Stimulated activated CD4-positive, alpha-beta T cell treated with anti-CD3 and anti-CD28 coated beads, Interleukin-1b, Interleukin-23, amount 100 ng/mL, for 24 hours (primary cell): Measurements from ENCODE around the gene SLAIN2.
"Not testable (repeated sequence)": the region's sequence is repeated elsewhere in the genome, so short reads cannot be mapped to it uniquely, and the experiment has no call there.

Experiments used
- DNase-seq, 4 experiments: peaks; one replicate each; pipeline ENCODE4 v3.0.0-alpha.2; 2020; ENCODE audit warnings: low read depth in 4 of 4, low spot score in 1 of 4

Gene SLAIN2

DNA sequence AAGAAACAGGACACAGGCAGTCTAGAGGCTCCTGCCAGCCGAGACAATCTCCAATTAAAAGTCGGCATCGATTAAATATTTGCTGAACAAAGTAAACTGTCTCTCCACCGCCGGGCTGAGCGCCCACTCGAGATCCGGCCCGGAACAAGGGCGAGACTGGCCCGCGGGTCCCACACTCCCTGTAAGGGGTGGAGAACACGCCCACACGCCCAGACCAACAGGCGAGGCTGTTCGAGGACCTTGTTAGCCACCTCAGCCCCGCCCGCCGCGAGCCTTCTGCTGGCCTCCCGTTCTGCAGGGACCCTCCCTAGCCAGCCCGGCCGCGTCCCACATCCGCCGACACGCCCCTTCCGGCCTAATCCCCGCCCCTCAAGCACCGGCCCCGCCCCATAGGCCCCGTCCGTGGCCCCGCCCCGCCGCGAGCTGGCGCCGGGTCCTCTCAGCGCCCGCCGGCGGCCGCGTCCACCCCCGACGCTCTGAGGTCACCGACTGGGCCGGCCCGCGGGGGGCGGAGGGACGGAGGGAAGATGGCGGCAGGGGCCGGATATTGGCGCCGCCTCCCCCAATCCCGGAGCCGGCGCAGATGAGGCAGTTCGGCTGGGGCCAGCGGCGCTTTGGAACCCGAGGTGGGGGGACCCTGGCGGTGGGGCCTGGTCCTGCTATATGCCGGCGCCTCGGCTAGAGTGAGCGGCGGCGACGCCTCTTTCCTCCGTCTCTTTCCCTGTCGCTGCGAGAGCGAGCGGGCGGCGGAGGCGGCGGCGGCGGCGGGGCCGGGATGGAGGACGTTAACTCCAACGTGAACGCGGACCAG lies at the start of gene SLAIN2:
Gene SLAIN2 (plus strand): TSS at position 565 of the 811 bp plus-strand sequence. CDS start 211 bp downstream, at position 776.
- DNase-seq: peak; percentile 96 to 98 (median 98)

DNA sequence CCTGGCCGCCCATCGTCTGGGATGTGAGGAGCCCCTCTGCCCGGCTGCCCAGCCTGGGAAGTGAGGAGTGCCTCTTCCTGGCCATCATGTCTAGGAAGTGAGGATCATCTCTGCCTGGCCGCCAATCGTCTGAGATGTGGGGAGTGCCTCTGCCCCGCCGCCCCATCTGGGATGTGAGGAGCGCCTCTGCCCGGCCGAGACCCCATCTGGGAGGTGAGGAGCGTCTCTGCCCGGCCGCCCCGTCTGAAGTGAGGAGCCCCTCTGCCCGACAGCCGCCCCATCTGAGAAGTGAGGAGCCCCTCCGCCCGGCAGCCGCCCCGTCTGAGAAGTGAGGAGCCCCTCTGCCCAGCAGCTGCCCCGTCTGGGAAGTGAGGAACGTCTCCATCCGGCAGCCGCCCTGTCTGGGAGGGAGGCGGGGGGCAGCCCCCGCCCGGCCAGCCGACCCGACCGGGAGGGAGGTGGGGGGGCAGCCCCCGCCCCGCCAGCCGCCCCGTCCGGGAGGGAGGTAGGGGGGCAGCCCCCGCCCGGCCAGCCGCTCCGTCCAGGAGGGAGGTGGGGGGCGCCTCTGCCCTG lies 49.0 kb upstream of the SLAIN2 start:
- DNase-seq: not testable (repeated sequence)

DNA sequence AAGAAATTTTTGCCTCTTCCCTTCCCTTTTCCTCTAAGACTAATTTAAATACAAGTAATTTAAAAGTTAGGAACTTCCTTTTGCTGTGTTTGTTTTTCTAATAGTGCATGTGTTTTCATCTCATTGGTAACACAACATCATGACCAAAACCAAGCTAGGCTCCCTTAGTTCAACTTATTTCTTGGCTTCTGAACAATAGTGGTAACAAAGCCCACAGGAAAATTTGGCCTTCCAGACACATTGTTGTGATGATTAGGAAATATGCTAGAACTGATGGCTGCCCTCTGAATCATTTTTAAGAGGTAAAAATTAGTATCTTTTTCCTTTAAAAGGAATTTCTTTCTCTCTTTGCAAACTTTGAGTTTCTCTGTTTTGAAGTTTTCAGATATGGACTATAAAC lies 46.2 kb upstream of the SLAIN2 start:
- DNase-seq: no peak

DNA sequence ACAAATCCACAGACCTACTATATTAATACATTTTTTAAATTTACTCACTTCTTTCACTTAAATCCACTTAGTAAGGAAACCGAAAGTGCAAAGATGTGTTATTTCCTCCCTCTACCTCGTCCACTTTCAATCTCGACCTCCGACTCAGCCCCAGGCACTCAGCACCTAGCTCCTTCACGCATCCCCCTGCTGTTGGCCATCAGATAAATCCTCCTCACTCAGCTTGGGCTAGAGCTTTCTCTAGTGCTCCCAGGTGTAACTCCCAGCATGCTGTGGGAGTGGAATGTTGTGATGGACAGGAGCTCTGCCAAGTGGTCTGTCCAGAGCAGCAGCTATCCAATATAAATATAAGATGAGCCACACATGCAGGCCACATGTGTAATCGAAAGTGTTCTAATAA lies 45.0 kb upstream of the SLAIN2 start:
- DNase-seq: no peak

DNA sequence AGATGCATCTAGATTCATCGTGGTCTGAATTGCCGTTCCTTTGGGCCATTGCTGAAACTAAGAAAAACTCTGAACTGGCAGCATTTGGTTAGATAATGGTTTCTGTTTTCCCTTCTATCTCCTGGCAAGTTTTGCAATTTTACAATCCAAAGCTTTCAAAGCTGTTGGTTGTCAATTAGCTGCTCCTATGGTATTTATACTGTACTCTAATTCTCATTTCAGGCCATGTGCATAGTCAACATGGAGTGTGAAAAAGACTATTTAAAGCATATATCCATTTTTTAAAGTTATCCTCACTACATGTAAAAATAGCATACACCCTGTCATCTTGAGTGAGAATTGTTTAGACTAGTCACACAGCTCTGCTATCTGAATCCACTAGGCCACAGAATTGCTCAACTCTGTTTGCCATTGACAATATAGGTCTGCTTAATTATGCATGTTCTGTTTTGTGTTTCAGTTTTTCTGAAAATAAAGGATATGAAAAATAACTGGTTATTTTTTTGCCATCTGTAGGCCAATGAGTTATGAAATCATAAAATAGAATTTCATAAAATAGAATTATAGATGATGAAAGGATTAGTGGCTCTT lies 44.0 kb upstream of the SLAIN2 start:
- no peak for DNase-seq

DNA sequence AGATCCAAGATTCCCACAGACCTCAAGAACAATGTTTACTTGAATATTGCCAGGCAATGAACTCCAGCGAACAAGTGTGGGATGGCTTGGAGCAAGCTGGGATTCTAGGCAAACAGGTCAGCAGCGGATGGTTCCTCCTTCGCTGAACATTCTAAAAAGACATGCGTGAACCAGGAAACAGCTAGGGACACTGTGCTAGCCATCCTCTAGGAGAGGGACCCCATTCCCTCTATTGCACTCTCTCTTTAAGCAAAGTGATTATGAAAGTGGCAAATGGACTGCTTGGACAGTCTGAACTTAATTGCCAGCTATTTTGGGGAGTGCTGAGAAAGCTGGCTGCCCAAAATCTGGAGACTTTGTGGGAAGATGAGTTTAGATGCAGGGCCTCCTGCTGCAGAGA lies 41.8 kb upstream of the SLAIN2 start:
- DNase-seq: no peak

DNA sequence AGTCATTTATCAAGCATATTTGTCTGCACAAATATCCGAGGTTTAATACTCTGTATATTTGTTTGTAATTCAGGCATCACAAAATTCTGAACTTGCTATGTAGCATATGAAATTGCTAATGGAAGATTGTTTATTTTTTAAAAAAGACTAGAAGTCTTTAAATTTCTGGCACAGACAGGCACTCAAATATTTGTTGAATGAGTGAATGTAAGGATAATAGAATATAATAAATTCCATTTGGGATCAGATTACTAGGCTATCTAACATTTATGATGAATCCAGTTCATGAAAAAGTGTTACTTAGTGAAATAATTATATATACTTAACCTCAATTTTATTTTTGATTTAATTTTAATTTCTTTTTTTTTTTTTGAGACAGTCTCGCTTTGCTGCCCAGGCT lies 41.3 kb upstream of the SLAIN2 start:
- no peak for DNase-seq

DNA sequence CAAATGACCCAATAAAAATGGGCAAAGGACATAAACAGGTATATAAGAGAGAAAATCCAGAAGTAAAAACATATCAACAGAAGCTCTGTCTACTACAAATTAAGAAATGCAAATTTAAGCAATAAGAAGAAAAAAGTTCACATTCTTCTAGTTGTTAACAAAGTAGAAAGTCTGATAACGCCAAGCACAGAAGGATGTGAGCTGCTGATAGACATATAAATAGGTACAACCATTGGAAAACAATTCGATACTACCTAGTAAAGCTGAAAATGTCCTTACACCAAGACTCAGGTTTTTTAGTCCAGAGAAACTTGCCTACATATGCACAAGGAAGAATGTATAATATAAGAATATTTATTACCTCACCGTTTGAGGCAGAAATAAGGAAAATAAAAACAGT lies 35.8 kb upstream of the SLAIN2 start:
- no peak for DNase-seq

DNA sequence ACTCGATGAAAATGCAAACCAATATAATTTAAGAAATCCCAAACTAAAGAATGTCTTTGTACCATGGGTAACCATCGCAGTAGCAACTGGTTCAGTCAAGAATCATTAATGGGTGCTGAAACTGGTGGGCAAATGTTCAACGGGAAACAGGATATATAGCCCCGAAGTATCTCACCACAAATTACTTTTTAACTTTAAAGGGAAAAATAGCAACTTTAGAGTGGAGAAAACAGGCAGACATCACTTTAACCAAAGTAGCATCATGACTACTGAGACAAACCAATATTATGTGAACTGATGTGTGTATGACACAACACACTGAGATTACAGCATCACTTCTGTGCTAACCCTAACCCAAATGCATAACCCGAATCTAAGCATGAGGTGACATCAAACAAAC lies 33.8 kb upstream of the SLAIN2 start:
- DNase-seq: no peak

DNA sequence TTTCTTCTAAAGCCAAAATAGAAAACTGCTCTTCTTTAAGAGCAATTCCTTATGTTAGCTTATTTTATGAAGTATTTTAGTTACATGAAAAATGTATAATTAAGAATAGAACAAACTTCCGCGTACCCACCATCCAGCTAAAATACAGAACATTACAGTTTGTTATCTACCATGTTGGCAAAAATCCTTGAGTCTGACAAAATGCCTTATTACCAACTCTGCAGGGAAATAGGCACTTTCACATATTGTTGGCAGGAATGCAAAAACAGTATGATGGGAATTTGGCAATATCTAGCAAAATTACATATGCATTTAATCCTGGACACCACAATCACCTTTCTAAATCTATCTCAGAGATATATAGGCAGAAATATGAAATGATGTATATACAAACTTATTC lies 32.4 kb upstream of the SLAIN2 start:
- no peak for DNase-seq

DNA sequence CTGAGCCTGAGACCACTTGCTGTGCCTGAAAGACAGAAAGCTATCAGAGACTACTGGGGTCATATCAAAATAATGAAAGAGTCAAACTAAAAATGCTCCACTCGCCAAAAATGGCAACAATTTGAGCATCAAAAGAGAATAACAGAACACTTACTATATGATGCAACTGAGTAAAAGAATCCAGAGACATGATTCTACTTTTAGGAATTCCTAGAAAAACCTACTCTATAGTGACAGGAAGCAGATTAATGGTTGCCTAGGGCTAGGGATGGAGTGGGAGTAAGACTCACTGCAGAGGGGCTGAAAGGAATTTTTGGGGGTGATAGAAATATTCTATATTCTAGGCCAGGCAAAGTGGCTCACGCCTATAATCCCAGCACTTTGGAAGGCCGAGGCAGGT lies 29.4 kb upstream of the SLAIN2 start:
- DNase-seq: no peak

DNA sequence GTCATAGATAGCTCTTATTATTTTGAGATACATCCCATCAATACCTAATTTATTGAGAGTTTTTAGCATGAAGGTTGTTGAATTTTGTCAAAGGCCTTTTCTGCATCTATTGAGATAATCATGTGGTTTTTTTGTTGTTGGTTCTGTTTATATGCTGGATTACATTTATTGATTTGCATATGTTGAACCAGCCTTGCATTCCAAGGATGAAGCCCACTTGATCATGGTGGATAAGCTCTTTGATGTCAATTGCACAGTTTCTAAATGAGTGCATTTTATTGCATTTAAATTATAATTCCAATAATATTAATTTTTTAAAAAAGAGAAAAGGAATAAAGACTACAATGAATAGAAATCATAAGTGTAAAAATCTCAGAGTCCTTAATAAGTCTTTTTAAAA lies 26.6 kb upstream of the SLAIN2 start:
- not testable (repeated sequence) for DNase-seq

DNA sequence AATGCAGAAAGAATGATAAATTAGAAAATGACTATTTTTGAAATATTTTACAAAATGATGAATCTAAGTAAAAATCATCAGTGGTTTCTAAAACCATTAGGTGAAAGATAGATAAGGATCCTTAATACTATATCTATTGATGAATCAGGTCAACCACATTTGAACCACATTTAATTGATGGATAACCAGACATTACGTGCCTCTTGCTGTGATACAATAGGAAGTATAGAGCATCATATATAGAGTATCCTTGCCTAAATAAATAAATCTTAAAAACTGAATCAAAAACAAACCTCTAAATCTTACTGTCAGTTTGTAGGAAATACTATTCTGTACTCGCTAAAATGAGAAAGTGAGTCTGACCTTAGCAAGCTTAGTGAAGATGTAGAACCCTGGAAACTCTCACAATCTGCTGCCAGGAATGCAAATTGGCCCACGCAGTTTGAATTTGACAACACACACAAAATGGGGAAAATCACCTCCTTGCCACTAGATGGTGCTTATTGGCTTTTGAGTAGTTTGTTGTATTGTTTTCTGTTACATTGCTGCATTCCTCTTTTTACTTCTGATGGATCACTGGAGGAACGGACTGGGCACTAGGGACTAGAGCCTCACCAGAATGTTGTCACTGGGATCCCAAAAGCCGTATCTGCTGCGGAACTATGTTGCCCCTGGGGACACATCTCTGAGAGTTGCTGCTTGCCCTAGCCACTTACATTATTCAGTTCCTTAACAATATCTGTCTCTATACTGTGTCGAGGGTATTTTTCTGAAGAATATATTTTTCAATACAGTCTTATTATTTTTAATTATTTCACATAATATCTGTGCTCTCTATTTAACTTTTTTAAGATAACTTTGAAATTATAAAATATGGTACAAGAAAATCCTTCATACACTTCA lies 25.4 kb upstream of the SLAIN2 start:
- peak in 1 of 4 experiments; percentile 5 for DNase-seq

DNA sequence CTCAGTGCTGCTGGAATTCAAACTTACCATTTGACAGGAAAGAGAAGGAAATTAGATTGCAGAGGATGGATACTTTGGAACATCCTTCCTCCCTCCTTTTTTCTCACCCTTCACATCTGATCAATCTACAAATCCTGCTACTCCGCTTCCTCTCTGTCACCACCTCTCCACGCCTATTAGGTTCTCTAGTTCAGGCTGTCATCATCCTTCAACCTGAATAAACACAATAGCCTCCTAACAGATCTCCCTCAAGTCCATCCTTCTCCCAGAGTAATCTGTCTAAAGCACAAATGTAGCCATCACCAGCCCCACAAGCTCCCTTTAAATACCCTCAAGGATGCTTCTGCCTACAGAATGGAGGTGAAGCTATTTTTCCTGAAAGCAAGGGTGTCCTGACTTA lies 20.0 kb upstream of the SLAIN2 start:
- no peak for DNase-seq

DNA sequence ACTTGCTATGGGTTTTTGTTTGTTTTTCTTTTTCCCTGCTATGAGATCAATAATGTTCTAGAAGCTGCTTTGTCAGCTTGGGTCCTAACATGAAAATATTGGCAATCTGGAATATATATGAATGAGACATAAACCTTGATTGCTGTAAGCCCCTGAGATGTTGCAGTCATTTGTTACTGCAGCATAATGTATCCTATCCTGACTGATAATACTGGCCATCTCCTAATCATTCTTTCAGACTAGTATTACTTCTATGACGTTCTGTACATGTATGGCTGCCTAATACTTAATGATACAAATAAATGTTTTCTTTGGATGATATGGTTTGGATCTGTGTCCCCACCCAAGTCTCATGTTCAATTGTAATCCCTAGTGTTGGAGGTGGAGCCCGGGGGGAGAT lies 19.3 kb upstream of the SLAIN2 start:
- DNase-seq: no peak

DNA sequence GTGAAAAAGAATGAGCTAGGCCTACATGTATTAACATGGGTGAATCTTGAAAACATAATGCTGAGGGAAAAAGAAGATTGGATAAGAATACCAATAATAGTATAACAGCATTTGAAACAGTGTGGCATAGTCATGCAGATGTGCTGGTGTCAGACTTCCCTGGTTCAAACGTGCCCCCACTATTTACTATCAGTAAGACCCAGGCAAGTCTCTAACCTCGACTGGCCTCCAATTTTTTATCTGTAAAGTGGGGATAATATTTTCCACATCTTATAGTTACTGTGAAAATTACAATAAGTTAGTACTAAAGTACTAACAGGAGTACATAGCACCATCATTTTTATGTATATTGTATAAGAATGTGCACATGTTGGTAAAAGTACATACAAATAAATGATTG lies 17.0 kb upstream of the SLAIN2 start:
- no peak for DNase-seq

DNA sequence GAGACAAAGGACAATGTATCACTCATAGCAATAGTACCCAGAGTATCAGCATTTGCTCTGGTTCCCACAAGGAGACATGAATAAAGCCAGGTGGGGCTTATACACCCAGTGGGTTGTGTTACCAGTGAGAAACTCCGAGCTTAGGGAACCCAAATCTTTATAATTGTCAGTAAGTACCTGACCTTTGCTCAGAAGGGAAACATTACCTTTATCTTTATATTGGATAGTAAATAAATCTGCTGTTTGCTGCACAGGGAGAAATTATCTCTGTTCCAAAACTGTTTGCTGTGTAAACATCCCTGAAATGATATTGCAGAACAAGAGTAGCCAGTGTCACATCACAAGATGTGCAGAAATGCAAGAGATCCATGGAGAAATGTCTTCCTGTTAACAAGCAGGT lies 12.1 kb upstream of the SLAIN2 start:
- DNase-seq: no peak

DNA sequence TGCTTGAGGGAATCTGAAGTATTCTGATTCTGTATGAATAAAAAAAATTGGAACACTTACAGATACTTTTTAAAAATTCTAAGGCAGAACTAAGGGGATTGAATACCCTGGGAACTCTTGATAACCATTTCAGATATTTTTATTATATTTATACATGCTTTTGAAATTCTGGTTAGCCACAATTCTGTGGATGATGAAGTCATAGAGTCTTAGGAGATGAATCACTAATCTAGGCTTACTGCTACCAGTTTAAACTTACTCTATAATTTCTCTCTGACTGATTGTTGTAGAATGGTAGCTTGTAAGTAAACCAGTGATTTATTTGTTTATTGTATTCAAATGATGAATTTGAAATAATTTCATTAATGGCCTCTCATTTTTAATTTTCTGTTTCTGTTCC lies 11.4 kb upstream of the SLAIN2 start:
- no peak for DNase-seq

DNA sequence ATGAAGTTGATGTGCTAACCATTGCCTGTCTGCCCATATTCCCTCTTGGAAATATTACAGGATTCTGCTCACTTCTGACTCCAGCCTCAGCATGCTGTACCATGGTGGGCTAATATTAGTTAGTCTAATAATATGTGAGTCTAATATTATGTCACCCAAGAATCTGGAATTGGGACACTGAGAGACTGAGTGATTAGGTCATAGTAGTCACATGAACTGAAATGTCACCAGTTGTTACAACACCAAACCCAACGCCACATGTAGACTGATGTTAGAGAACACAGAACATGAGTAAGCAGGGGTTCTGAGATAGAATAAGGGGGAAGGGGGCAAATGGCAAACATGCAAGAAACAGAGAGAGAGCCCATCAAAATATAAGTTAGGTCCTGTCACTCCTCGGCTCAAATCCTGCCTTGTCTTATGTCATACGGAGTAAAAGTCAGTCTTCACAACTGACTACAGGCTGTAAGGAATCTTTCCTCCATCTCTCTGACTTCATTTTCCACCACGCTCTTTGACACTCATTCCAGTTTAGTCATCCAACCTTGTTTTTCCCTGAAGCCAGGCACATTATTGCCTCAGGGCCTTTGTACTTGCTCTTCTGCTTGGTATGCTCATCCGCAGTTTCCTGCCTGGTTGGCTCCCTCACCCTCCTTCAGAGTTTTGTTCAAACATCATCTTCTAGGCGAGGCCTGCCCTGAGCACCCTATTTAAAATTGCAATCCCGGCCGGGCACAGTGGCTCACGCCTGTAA lies 9.6 kb upstream of the SLAIN2 start:
- DNase-seq: no peak

DNA sequence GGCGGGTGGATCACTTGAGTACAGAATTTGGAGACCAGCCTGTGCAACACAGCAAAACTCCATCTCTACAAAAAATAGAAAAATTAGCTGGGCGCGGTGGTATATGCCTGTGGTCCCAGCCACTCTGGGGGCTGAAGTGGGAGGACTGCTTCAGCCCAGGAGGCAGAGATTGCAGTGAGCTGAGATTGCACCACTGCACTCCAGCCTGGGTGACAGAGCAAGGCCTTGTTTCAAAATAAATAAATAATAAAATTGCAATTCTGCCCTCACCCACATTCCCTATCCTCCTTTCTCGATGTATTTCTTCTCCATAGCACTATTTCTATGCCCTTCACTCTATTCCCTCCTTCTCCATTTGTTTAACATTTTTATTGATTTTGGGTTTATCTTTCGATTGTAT lies 8.7 kb upstream of the SLAIN2 start:
- DNase-seq: no peak

DNA sequence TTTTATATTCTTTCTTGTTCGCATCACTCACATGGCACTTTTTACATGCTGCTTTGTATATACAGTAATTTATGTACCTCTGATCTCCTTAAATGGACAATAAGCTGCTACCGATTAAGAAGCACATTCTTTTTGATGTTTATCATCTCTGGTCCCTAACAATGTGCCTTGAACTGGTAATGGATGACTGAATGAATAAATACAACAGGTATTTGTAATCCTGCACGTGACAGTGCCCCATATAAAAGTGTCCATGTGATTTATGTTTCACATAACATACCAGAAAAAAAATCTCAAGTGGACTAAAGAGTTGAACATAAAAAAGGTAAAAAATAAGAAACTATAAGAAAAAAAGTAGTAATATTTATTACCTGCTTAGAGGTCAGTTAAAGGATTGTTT lies 7.7 kb upstream of the SLAIN2 start:
- no peak for DNase-seq
